HG03103 (cell line): Measurements from ENCODE around the gene WAS.
"Not testable (repeated sequence)": the region's sequence is repeated elsewhere in the genome, so short reads cannot be mapped to it uniquely, and the experiment has no call there.

Experiments used
- ATAC-seq: cut with Tn5 transposase; IDR thresholded peaks from one replicate; pipeline ENCODE4 v1.9.1; 2021; ENCODE audit warnings: low read depth; ENCODE audit not compliant: unreplicated experiment

The WAS gene

GRCh38 chrX:48683411-48683982 lies at the start of gene WAS:
Gene WAS, plus strand, starts transcription at chrX:48683799. Its CDS starts 55 bp downstream, at chrX:48683854.
- ATAC-seq = peak; percentile 71

GRCh38 chrX:48636301-48636700 lies 47.3 kb upstream of the WAS start:
- ATAC-seq = no peak

DNA sequence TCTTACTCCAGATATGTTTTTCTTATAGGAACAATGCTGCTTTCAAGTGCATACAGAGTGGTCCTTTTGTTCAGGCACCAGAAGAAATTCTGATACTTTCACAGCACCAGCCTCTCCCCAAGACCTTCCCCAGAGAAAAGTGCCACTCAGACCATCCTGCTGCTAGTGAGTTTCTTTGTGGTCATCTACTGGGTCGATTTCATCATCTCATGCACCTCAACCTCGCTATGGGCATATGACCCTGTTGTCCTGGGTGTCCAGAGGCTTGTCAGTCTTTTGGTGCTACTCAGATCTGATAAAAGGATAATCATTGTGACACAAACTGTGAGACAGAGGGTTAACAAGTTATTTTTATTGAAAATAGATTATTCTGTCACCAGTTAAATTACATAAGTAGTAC lies 46.8 kb upstream of the WAS start:
- ATAC-seq = no peak

DNA sequence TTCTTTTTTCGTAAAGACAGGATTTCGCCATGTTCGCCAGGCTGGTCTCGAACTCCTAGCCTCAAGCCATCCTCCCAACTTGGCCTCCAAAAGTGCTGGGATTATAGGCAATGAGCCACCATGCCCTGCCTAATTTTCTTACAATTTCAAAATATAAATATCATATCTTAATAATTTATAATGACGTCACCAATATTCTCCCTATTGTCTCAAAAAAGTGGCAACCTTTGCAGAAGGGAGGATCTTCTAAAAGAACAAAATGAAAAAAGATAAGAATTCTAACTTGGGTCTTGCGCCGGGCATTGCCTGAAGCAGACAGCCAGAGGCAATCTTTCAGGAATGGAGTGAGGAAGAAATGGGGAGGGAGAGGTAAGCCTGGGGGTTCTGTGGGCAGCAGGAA lies 37.9 kb upstream of the WAS start:
- ATAC-seq = no peak

DNA sequence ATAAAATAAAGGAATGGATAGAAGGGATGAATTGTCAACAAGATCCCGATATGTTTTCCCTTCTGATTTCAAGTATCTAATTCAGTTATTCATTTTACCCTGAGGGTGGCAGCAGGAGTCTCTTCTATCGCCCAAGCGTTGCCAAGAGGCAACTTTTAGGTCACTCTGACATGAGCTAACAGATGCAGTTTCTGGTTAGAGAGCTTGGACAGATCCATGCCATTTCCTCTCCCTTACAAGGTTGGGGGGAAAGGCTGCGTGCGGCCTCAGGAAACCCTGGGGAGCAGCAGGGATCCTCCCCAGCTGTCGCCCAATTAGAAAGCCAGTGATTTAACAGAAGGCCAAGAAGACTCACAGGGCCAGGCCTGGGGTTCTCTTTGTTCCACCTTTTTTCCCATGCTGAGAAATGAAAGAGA lies 35.3 kb upstream of the WAS start:
- no peak for ATAC-seq

DNA sequence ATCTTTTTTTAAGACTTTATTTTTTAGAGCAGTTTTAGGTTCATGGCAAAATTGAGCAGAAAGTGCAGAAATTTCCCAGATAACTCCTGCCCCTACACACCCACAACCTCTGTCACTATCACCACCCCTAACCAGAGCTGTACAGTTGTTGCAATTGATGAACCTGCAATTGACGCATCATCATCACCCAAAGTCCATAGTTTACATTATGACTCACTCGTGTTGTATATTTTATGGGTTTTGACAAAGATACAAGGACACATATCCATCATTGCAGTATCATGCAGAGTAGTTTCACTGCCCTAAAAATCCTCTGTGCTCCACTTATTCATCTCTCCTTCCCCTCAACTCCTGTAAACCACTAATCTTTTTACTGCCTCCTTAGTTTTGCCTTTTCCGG lies 34.5 kb upstream of the WAS start:
- no peak for ATAC-seq

GRCh38 chrX:48652055-48652579 lies 31.5 kb upstream of the WAS start:
- ATAC-seq = not testable (repeated sequence)

GRCh38 chrX:48654746-48655145 lies 28.9 kb upstream of the WAS start:
- ATAC-seq = not testable (repeated sequence)

DNA sequence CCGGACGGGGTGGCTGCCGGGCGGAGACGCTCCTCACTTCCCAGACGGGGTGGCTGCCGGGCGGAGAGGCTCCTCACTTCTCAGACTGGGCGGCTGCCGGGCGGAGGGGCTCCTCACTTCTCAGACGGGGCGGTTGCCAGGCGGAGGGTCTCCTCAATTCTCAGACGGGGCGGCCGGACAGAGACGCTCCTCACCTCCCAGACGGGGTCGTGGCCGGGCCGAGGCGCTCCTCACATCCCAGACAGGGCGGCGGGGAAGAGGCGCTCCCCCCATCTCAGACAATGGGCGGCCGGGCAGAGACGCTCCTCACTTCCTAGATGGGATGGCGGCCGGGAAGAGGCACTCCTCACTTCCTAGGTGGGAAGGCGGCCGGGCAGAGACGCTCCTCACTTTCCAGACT lies 23.9 kb upstream of the WAS start:
- not testable (repeated sequence) for ATAC-seq

DNA sequence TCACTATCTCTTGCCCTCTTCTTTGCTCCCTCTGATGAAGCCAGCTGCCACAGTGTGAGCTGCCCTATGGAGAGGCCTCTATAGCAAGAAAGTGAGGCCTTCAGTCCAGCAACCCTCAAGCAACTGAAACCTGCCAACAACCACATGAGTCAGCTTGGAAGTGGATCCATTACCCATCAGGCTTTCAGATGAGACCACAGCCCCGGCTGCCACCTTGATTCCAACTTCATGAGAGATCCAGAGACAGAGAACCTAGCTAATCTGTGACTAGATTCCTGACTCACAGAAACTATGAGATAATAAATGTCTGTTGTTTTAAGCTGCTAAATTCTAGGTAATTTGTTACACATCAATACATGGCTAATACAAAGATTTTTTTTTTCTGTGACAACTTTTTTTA lies 20.4 kb upstream of the WAS start:
- ATAC-seq = no peak

- ATAC-seq = no peak
Observed at GRCh38 chrX:48664156-48664555, 19.4 kb upstream of the WAS start.

- no peak for ATAC-seq
Observed at GRCh38 chrX:48665991-48666390, 17.6 kb upstream of the WAS start.

DNA sequence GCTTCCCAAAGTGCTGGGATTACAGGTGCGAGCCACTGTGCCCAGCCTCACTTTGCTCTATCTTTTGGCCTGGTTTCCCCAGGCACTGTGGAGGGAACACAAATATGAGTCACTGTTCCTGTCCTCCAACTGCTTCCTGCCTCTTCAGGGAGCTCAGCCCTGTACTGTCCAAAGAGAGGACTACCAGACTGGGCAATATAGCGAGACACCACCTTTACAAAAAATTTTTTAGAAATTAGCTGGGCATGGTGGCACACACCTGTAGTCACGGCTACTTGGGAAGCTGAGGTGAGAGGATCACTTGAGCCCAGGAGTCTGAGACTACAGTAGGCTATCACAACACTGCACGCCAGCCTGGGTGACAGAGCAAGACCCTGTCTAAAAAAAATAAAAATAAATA lies 16.9 kb upstream of the WAS start:
- ATAC-seq = no peak

DNA sequence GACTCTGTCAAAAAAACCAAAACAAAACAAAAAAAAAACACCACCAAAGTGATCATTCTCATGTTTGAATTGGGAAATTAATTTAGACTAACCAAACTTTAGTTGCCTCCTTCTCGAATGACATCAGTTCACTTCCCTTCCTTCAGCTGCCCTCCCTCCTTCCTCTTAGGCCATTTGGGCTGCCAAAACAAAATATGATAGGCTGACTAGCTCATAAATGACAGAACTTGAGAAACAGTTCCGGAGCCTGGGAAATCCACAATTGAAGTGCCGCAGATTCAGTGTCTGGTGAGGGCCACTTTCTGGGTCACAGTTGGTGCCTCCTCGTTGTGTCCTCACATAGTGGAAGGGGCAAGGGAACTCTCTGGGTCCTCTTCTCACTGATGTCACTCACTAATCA lies 16.1 kb upstream of the WAS start:
- no peak for ATAC-seq

GRCh38 chrX:48668187-48668586 lies 15.4 kb upstream of the WAS start:
- not testable (repeated sequence) for ATAC-seq

GRCh38 chrX:48676106-48676892 lies 7.3 kb upstream of the WAS start:
- peak; percentile 88 for ATAC-seq

DNA sequence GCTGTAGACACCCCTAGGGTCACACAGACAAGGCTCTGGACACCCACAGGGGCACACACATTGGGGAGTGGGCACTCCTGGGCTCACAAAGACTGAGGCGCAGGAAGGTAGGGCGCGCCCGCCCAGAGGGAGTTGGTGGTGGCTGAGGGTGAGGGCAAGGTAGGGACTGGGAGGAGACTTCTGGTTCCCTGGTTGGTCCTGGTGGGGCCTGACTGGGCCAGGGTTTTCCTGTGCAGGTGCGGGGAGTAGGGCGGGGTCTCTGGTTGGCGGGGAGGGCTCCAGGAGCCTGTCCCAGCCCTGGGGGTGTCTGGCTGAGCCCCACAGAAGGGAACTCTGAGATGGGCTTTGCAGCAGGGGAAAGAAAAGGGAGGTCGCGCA lies 6.7 kb upstream of the WAS start:
- ATAC-seq = peak; percentile 14

- ATAC-seq = no peak
Observed at GRCh38 chrX:48677516-48677915, 6.1 kb upstream of the WAS start.

DNA sequence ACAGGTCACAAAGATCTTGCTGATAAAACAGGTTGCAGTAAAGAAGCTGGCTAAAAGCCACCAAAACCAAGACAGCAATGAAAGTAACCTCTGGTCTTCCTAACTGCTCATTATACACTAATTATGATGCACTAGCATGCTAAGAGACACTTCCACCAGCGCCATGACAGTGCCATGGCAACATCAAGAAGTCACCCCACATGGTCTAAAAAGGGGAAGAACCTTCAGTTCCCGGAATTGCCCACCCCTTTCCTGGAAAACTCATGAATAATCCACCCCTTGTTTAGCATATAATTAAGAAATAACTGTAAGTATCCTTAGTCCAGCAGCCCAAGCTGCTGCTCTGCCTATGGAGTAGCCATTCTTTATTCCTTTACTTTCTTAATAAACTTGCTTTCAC lies 3.1 kb upstream of the WAS start:
- ATAC-seq = not testable (repeated sequence)

- ATAC-seq = not testable (repeated sequence)
Observed at GRCh38 chrX:48680925-48681324, 2.7 kb upstream of the WAS start.

GRCh38 chrX:48681539-48682183 lies 1.9 kb upstream of the WAS start:
- ATAC-seq = no peak

DNA sequence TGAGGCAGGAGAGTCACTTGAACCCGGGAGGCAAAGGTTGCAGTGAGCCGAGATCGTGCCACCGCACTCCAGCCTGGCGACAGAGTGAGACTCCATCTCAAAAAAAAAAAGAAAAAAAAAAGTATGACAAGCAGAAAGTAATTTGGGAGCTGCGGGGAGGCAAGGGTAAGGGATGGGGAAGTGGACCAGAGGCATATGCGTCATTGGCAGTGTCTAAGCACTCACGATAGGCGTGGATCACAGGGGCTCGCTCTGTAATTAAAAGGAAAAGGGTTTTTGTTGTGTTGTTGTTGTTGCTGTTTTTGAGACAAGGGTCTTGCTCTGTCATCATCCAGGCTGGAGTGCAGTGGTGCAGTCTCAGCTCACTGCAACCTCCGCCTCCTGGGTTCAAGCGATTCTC lies 804 bp upstream of the WAS start:
- ATAC-seq = not testable (repeated sequence)
